Hepatic stellate cell (primary cell): ENCODE measurements around the gene OPHN1.

ENCODE experiments used
- DNase-seq: peaks from one replicate; pipeline ENCODE4 v3.0.0; 2011; ENCODE audit warnings: low spot score

OPHN1 gene, protein sequence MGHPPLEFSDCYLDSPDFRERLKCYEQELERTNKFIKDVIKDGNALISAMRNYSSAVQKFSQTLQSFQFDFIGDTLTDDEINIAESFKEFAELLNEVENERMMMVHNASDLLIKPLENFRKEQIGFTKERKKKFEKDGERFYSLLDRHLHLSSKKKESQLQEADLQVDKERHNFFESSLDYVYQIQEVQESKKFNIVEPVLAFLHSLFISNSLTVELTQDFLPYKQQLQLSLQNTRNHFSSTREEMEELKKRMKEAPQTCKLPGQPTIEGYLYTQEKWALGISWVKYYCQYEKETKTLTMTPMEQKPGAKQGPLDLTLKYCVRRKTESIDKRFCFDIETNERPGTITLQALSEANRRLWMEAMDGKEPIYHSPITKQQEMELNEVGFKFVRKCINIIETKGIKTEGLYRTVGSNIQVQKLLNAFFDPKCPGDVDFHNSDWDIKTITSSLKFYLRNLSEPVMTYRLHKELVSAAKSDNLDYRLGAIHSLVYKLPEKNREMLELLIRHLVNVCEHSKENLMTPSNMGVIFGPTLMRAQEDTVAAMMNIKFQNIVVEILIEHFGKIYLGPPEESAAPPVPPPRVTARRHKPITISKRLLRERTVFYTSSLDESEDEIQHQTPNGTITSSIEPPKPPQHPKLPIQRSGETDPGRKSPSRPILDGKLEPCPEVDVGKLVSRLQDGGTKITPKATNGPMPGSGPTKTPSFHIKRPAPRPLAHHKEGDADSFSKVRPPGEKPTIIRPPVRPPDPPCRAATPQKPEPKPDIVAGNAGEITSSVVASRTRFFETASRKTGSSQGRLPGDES

GRCh38 chrX:68433155-68433980 is at the start of gene OPHN1:
Gene OPHN1, minus strand, starts transcription at chrX:68433495. Its CDS starts 475 bp downstream, at chrX:68433020.
- DNase-seq: peak; percentile 60

- DNase-seq: no peak
These were observed 47.7 kb upstream of the OPHN1 start for GRCh38 chrX:68480969-68481368.

DNA sequence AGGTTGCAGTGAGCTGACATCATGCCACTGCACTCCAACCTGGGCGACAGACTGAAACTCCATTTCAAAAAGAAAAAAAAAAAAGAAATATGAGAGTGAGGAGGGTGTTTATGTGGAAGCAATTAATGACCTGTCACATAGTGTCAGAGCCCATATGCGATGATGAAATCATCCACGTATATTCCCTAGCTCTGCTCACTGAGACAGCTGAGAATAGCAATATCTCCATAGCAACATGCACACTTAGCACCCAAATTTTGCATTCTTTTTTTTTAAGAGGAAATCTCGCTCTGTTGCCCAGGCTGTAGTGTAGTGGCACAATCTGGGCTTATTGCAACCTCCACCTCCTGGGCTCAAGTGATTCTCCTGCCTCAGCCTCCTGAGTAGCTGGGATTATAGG is 31.5 kb upstream of the OPHN1 start:
- DNase-seq: no peak

GRCh38 chrX:68463880-68464279 is 30.6 kb upstream of the OPHN1 start:
- DNase-seq: no peak

DNA sequence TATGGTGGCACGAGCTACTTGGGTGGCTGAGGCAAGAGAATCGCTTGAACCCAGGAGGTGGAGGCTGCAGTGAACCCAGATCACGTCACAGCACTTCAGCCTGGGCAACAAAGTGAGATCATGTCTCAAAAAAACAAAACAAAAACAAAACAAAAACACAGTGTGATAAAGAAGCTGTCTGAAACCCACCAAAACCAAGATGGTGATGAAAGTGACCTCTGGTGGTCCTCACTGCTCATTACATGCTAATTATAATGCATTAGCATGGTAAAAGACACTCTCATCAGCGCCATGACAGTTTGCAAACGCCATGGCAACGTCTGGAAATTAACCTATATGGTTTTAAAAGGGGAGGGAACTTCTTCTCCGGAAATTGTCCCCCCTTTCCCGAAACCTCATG is 29.4 kb upstream of the OPHN1 start:
- DNase-seq: no peak

DNA sequence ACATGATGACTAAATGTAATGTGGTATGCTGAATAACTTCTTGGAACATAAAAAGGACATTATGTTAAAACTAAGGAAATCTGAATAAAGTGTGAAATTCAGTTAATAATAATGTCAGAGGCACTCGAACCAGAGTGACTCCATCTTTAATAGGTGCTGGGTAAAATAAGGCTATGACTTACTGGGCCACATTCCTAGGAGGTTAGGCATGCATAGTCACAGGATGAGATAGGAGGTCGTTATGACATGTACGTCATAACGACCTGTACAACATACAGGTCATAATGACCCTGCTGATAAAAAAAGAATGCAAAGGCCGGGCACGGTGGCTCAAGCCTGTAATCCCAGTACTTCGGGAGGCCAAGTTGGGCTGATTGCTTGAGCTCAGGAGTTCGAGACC is 28.9 kb upstream of the OPHN1 start:
- no peak for DNase-seq

DNA sequence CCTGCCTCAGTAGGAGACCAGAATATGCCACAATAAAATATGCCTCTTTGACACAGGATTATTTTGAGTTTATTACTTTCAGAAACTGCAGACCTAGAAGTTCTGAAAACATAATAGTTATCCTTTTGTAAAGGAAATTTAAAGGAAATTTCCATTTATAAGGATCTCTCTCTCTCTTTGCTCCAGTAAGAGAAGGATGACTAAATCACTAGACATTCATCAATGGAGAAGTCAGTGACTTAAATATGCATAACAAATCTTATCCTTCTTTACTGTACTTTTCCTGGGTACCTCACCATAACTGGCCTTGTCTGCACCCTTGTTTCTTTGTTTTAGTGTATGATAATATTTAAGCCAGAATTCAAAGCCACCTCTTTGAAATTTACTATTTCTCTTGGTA is 28.3 kb upstream of the OPHN1 start:
- no peak for DNase-seq

- DNase-seq: no peak
These were observed 27.8 kb upstream of the OPHN1 start for GRCh38 chrX:68461093-68461492.

- DNase-seq: no peak
These were observed 21.8 kb upstream of the OPHN1 start for GRCh38 chrX:68455151-68455510.

DNA sequence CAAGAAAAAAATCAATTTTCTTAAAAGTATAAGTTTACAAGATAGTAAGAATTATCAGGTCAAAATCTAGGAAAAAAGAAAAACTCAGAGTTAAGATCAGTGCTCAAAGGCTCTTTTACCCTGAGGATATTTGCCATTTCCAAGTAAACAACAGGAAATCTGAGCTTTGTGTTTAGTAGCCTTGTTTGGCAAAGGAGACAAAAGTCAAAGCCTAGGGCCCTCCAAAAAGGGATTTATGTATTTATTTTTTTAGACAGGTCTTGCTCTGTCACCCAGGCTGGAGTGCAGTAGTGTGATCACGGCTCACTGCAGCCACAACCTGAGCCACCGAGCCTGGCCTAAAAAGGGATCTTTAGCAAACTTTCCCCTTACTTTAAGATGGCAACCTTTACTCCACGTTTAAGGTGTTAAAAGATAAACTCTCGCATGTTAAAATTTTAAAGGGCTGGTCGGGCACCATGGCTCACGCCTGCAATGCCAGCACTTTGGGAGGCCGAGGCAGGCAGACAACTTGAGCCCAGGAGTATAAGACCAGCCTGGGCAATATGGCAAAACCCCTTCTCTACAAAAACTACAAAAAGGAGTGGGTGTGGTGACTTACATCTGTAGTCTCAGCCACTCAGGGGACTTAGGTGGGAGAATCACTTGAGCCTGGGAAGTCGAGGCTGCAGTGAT is 21.3 kb upstream of the OPHN1 start:
- DNase-seq: no peak

GRCh38 chrX:68451720-68452119 is 18.4 kb upstream of the OPHN1 start:
- DNase-seq: no peak

DNA sequence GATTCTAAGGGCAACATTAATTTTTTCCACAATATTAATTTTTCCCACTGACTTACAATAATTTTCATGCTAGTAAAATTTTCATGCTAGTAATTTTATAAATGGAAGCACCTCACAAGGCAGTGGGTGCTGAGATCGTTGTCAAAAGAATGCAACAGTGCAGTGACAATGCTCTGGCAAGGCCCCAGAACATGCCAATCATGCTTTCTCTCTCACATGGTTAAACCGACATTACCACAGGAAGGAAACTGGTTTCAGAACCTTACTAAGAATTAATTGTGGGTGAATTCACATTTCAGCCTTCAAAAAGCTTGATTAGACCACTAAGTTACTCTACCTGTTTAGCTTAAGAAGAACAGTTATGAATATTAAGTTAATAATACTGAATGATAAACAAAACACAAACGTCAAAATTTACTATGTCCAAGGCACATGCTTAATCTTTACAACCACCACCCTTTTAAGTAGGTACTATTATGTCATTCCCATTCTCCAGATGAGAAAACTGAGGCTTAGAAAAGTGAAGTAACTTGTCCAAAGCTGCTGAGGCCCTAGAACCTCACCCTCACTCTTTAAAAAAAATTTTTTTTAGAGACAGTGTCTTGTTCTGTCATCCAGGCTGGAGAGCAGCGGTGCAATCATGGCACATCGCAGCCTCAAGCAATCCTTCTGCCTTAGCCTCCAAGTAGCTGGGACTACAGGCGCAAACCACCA is 10.0 kb upstream of the OPHN1 start:
- no peak for DNase-seq

DNA sequence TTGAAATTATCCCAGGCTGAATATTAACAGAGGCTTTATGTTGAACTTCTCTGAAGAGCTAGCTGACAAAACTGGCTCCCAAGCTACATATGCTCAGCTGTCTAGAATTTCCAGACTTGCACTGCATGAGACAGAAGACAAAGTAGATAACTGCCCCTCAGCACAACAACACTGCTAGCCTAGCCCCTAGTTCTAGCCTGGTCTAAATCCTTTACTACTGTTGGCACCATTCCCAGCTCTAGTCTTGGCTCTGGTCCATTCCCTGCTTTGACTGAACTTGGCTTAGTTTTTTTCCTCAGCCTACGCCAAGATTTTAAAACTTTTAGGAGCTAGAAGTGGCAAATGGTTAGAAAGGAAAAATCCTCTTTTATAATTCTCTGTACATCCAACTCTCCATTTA is 7.6 kb upstream of the OPHN1 start:
- DNase-seq: no peak

DNA sequence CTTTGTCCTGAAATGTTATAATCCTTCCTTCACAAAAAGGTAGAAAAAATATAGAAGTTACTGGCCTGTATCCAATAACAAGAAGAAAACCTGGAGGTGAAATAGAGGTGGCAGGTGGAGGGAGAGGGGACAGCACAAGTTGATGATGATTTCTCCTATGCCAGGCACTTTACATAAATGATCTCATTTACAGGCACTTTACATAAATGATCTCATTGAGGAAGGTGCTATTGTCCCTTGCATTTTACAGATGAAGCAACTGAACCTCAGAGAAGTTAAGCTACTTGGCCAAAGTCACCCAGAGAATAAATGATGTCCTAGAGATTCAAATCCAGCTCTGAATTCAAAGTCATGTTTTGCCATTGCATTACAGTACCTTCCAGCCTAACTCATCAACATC is 7.1 kb upstream of the OPHN1 start:
- no peak for DNase-seq

DNA sequence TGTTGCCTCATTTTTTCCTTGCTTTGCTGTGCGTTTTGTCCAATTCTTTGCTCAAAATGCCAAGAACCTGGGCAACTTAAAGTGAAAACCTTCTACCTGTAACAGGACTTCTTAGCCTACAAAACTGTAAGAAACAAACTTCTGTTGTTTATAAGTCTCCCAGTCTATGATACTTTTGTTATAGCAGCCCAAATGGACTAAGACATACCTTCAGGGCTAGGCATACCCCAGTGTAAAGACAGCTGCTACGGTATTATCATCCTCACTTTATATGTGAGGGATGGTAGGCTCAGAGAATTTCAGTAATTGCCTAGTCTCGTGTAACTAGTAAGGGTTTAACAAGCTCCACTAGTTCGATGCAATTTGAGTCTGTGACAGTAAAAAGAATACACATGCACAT is 6.0 kb upstream of the OPHN1 start:
- no peak for DNase-seq

- no peak for DNase-seq
These were observed 5.3 kb upstream of the OPHN1 start for GRCh38 chrX:68438575-68438974.

DNA sequence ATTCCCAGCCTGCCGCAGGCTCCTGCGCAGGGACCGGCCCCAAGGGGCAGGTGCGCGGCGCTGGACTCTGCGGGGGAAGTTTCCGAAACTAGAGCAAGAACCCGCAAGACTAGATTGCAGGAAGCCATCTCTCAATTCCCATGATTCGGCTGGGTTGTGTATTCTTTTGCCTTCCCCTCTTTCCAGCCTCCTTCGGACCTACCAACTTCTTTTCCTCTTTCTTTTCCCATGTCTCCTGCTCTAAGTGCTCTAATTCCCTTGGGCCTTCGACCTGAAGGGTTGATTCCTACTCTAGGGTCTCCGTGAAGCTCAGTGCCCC is 645 bp upstream of the OPHN1 start:
- no peak for DNase-seq

GRCh38 chrX:68432648-68433047 is 647 bp downstream of the OPHN1 start:
- DNase-seq: no peak

DNA sequence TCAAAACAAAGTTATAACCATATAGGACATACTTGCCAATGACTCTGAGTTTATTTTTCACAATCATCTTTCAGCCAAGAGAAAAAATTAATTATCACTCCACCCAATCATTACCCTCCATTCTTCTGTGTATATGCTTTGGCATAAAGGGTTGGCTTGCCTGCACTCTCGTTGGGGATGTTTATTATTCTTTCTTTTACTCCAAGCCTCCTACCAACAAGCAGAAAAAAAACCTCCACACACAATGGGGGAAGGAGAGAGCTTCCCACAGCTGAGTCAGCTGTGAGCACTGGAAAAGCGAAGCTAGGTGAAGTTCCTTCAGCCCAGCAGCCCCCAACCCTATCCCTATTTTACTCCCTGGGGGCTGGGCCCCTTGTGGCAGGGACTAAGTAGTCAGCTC is 1.5 kb downstream of the OPHN1 start:
- no peak for DNase-seq

- no peak for DNase-seq
These were observed 4.1 kb downstream of the OPHN1 start for GRCh38 chrX:68429216-68429615.

- peak; percentile 11 for DNase-seq
These were observed 4.9 kb downstream of the OPHN1 start for GRCh38 chrX:68428431-68428830.

GRCh38 chrX:68424719-68425118 is 8.6 kb downstream of the OPHN1 start:
- no peak for DNase-seq
